GM11168 (cell line): ENCODE measurements around the gene TAS1R2.
"Not testable (repeated sequence)": the region's sequence is repeated elsewhere in the genome, so short reads cannot be mapped to it uniquely, and the experiment has no call there.

Experiments
- in situ Hi-C: fragments of 300-500 bp; cut with MboI; formaldehyde crosslinking; loops from one replicate; pipeline ENCODE4 v1.12.0; 2022; ENCODE audit warnings: low sequenced_read_pairs; ENCODE audit not compliant: unreplicated experiment

The TAS1R2 gene

DNA sequence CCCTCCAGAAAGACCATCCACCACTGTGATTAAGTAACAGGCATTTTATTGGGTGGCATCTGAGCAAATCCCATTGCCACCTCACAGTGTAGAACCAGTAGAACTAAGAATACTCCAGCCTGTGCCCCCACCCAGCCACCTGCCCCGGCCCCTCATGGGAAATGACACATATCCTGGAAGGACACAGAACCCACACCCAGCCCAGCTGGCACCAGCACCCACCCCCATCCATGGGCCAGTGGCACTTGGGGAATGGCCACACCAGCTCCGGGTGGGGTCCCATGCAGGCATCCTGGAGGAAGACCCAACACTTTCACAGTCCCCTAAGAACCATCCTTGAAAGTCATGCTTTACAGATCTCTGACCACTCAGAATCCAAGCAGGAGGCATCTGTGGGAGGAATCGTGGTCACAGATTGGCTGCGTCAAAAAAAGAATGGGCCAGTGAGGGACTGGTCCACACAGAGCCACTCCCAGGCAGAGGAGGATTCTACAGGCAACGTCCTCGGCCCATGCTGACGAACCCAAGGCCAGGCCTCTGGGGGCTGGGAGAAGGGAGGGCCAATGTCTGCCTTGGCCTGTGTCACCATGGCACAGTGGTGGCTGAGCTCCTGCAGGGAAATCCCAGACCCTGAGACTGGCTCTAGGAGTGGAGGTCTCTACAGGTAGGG, 12.1 kb upstream of the TAS1R2 start:
- in situ Hi-C loops, result no loop called here

DNA sequence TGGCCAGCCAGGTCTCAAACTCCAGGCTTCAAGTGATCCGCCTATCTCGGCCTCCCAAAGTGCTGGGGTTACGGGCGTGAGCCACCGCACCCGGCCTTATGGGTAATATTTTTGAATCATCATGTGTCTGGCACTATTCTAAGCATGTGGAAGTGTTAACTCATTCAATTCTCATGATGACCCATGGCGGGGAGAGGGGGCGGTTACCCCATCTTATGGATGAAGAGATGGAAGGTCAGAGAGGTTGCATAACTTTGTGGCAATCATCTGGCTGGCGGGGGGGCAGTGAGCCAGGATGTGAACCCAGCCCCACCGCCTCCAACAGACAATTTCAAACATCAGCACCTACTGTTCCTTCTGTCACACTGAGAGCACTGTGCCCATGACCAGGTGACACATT, 11.5 kb upstream of the TAS1R2 start:
- in situ Hi-C loops, result no loop called here

DNA sequence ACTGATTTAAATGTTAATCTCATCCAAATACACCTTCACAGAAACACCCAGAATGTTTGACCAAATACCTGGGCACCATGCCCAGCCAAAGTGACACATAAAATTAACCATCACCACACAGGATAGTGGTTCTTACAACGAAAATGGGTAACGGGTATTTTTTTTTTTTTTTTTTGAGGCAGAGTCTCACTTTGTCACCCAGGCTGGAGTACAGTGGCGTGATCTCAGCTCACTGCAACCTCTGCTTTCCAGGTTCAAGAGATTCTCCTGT, 11.1 kb upstream of the TAS1R2 start:
- in situ Hi-C loops, result not testable (repeated sequence)

DNA sequence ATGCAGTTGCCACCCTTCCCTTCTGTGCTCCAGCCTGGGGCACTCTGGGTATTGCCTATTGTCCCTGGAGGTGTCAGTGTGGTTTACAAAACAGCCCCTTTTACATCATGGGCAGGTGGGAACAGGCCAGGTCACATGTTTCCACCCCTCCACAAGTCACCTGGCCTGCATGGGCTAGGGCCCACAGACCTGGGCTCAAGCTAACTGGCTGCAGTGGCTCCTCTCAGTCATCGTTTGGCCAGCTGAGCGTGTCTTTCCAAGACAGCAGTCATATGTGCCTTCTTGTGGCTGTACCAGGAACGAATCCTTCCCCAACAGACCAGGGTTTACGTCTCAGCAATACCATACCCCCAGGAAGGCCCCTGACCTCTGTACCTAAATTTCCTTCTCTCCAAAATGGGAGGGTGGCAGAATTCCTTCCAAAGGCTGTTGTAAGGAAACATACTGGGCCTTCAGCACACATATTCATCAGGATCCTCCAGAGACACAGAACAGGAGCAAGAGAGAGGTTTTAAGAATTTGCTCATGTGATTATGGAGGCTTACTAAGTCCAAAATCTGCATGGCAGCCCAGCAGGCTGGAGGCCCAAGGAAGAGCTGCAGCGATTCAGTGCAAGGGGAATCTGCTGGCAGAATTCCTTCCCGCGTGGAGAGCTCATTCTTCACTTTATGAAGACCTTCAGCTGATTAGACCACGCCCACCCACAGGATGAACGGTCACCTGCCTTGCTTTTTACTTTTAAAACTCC, 10.6 kb upstream of the TAS1R2 start:
- in situ Hi-C loops, result no loop called here

DNA sequence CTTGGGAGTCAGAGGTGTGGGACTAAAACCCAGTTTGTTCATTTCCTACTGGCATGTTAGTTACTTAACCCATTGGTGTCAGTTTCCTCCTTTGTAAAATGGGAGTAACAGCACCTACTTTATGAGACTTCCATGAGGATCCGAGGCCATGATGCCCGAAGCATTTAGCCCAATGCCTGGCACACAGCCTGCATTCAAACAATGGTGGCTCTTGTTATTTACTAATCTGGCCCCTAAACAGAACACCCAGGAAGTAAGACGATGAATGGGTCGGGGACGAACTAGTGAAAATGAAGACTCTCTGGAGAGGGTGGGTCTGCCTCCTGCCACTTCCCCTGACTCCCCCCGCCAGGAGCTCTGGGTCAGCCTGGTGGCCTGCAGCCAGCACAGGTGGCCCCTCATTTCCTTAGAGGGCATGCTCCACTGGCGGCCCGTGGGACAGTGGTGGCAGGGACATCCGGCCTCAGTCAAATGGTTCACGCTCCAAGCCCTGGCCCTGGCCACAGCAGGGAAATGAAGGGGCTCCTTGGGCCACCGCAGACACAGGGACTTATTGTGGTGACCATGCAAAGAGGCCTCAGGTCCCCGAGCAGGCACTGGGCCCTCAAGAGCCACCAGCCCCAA, 9.5 kb upstream of the TAS1R2 start:
- in situ Hi-C loops, result no loop called here

DNA sequence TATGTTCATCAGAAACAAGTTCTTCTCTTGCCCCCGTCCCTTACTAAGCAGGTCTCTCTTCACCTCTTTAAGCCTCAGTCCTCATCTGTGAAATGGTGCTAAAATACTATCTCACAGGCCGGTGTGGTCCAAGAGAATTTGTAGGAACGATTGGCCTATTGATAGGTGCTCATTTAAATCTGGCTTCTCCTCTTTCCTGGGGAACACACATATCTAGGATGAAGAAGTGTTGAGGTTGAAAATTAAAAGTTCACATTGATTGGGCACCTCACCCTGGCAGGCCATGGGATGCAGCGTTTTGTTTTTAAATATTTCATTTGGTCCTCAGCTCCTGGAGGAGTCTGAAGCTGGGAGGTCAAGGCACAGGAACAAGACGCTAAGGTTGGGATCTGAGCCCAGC, 8.9 kb upstream of the TAS1R2 start:
- in situ Hi-C loops, result no loop called here

DNA sequence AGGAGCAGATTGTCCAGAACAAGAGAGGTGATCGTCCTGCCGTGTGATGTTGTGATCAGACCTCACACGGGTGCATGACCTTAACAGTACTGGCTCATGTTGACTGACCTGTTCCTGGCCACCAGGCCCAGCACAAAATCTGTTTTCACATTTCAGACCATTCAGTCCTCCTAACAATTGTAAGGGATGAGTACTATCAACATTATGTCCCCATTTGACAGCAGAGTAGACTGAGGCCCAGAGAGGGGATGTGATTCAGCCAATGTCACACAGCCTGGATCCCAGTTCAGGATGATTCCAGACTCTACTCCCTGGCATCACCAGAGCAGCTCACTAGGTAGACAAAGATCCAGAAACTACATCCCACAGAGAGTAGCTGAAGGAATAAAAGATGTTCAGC, 7.4 kb upstream of the TAS1R2 start:
- in situ Hi-C loops, result no loop called here

DNA sequence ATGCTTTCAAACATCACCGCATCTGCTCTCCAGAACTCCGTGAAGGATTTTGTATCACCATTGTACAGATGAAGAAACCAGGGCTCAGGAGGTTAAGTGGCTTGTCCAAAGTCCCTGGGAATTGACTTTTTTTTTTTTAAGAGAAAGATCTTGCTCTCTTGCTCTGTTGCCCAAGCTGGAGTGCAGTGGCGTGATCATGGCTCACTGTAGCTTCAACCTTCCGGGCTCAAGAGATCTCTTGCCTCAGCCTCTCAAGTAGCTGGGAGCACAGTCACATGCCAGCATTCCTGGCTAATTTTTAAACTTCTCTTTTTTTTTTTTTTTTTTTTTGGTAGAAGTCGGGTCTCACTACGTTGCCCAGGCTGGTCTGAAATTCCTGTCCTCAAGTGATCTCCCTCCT, 6.9 kb upstream of the TAS1R2 start:
- in situ Hi-C loops, result no loop called here

DNA sequence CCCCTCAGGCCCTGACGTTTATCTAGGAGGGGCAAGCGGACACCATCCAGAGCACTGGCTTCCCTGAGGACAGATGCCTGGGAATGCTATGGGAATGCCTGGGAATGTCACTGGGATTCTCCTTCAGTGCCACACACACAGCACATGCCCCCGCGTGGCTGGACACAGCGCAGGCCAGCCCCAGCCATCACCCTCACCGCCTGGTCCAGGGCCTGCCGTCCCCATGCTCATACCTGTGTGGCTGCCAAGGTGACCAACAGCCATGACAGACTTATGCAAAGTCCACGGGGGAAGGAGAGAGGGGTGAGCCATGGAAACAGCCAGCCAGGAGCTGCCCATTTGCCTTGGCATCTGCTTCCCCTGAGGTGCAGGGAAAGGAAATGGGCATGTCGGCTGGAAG, 5.7 kb upstream of the TAS1R2 start:
- in situ Hi-C loops, result no loop called here

DNA sequence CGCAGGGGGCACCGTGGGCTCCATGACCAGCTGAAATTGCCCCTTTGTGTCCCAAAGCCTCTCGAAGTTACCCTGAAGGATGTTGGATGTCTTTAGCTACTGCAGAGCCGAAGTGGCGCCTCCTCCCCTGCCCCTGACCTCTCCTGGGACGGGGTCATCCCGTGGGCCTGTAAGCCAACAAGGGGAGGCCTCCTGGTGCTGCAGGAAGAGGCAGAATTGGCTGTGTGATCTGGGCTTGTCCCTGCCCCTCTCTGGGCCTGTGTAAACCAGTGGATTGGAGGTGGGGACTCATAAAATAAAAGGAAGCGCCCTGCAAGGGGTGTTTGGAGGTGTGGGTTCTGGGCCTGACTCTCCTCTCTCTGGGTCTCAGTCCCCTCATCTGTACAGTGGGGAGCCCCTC, 2.1 kb upstream of the TAS1R2 start:
- in situ Hi-C loops, result no loop called here

DNA sequence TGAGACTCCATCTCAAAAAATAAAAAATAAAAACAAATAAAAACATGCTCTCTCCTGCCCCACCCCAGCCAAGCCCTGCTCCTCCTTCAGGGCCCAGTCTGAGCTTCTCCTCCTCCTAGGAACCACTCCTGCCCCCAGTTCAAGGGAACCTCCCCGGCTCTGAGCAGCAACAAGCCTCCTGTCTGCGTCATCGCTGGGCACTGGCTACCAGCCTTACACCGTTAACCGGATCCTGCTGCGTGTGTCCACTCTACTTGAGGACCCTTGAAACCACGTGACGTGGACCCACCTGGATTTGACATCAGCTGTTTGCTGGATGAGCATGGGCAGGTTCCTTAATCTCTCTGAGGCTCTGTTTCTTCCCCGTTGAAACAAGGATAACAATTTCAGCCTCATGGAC, 1.6 kb upstream of the TAS1R2 start:
- in situ Hi-C loops, result no loop called here

DNA sequence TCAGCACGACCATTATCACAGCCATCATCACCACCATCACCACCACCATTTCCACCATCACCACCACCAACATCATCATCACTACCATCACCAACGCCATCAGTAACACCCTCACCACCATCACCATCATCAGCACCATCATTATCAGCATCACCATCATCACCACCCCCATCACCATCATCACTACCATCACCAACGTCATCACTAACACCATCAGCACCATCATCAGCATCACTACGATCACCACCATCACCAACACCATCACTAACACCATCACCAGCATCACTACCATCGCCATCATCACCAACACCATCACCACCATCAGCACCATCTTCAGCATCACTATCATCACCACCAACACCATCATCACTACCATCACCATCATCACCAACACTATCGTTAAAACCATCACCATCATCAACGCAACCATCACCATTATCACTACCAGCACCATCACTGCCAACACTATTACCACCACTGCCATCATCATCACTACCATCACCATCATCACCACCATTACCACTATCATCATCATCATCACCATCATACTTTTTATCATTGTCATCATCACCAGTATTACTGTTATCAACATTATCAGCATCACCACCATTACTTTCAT, 1.3 kb downstream of the TAS1R2 start:
- in situ Hi-C loops, result no loop called here

DNA sequence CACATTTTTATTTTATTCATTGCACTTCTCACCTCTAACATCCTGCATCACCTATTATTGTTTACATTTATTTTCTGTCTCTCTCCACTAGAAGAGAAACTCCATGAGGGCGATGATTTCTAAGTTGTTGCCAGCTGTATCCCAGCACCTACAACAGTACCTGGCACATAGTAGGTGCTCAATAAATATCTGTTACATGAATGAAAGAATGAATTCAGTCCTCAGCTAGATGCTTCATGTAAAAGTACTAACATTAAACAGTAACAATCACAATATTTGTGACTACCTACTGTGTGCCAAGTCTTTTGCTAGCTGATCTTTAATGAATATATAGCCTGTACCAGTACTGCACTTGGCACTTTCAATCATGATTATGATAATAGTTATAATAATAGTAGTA, 3.0 kb downstream of the TAS1R2 start:
- in situ Hi-C loops, result no loop called here

DNA sequence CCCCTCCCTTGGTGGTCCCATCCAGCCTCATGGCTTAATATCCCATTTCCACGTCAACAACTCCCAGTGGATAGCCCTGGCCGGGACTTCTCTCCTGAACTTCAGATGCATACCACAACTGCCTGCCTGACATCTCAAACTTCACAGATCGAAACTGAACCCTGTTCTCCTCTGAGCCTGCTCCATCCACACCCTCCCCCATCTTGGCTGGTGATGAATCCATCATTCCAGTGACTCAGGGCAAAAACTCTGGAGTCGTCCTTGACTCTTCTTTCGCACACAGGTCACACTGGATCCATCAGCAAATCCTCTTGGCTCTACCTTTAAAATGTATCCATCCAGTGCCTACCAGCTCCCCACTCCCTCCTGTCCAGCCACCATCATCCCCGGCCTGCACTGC, 3.9 kb downstream of the TAS1R2 start:
- in situ Hi-C loops, result no loop called here

DNA sequence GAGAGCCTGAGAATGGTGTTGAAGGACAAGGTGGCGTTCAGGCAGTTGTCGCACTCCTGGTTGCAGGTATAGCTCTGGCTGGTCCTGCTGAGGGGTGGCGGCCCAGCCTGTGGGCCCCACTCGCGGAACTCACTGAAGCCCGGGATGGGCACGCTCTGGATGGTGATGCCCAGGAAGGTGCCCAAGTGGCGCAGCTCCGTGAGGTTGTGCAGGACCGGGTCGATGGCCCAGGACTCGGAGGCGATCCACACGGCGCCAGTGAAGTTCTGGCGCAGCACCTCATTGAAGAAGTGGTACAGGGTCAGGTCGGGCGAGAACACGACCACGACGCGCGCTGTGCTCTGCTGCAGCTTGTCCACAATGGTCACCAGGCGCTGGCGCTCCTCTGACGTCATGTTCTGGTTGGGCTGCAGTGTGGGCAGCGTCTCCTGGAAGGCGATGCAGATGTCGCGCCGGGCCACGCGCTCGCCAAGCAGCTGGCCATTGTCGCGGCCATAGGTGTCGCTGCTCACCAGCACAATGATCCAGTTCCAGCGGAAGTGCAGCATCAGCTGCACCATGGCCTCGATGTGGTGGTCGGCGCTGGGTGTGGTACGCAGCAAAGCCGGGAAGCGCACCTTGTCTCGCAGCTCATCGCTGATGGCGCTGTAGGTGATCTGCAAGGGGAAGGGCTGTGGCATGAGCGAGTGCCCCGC, 5.0 kb downstream of the TAS1R2 start:
- in situ Hi-C loops, result no loop called here

DNA sequence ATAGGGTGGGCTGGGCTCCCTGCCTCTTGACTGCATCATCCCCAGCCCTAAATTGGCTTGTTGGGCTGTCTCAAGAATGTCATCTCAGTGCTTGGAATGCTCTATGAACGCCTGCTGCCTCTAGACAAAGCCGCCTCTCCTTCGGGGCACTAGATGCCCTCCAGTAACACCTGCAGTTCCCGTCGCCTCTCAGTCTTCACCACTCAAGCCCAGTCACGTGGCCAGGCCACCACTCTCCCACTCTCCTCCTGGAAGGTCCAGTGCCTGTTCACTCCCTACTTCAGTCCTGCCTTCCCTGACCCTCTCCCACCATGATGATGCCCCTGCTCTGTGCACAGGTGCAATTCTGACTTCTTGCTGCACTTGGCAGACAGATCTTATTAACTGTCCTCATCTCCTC, 7.0 kb downstream of the TAS1R2 start:
- in situ Hi-C loops, result no loop called here

DNA sequence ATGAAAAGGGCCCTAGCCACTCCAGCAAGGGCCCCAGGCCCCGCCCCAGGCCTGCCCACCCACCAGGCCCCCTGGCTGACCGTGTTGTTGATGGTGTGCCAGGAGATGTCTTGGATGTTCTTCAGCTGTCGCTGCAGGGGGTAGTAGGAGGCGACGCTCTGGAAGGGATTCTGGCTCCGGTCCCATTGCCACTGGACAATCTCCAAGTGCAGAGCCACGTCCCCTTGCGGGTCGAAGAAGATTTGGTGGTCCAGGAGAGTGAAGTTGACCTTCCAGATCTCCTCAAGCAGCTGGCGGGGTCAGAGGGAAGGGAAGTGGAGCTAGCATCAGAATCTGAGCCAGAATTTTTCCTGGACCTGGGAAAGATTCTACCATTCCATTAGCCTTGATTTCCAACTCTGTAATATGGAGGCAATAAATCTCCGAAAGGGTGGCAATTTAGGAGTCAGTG, 10.2 kb downstream of the TAS1R2 start:
- in situ Hi-C loops, result no loop called here

DNA sequence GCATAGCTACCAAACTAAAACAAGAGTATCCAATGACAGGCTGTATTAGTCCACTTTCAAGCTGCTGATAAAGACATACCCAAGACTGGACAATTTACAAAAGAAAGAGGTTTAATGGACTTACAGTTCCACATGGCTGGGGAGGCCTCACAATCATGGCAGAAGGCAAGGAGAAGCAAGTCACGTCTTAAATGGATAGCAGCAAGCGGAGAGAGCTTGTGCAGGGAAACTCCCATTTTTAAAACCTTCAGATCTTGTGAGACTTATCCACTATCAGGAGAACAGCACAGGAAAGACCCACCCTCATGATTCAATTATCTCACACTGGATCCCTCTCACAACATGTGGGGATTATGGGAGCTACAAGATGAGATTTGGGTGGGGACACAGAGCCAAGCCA, 11.7 kb downstream of the TAS1R2 start:
- in situ Hi-C loops, result not testable (repeated sequence)

DNA sequence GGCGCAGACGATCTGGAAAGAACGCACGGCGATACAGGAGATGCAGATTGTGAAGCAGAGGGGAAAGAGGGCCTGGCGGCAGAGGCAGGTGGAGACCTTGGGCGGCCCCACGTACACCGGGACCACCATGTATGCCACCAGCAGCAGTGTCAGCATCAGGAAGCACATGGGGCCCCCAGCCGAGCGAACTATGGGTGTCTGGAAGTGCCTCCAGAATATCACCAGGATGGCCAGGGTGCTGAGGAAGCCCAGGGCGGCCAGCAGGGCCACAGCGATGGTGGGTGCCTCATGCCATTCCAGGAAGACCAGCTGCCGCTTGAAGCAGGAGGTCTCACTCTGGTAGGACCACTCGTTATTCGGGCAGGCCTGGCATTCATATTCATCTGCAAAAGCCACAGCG, 19.3 kb downstream of the TAS1R2 start:
- in situ Hi-C loops, result no loop called here

DNA sequence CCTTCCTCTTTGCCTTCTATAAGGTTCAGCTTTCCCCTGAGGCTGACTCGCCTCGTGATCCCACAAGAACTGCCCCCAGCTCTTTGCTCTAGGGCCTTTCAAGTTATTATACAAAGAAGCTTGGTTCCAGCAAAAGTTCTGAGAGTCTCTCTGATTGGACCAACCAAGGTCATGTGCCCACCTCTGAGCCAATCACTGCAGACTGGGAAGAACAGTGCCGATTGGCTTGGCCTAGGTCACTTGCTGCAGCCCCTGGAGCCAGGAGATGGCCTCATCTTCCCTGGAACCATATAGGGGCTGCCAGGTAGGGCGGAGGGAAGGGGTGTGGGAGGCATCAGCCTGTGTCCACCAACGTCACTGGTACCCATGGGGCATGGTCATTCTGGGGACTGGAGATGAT, 22.8 kb downstream of the TAS1R2 start:
- in situ Hi-C loops, result no loop called here

DNA sequence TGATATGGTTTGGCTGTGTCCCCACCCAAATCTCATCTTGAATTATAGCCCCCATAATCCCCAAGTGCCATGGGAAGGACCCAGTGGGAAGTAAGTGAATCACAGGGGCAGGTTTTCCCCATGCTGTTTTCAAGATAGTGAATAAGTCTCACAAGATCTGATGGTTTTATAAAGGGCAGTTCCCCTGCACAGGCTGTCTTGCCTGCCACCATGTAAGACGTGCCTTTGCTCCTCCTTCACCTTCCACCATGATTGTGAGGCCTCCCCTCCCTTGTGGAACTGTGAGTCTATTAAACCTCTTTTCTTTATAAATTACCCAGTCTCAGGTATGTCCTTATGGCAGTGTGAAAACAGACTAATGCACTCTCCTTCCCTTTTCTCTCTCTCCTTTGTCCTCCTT, 27.1 kb downstream of the TAS1R2 start:
- in situ Hi-C loops, result not testable (repeated sequence)
